PC-3 (cell line): ENCODE measurements around the gene ETFA. TPM values are rescaled to one million over a fixed set of nuclear protein-coding genes. Genes with fewer than 3 reads are reported as not detected.

Experiments used
- ATAC-seq: fragments of 200-7000 bp; cut with Tn5 transposase; 2 replicates; pipeline ENCODE4 v1.9.1; 2020; ENCODE audit warnings: mild to moderate bottlenecking, moderate library complexity
- BruUV-seq: library from RNA; stranded (reverse); fragments of 400-500 nt; replicated peaks from 2 replicates; lab custom pipeline; 2021; lab: Mats Ljungman, UMichigan
- CTCF ChIA-PET: fragments of 300-600 bp; sonication (Branson Sonifier 250); formaldehyde crosslinking; loops from one replicate; lab custom pipeline; 2022; ENCODE audit warnings: antibody characterized with exemption; lab: Charles Lee
- POLR2A ChIA-PET: fragments of 300-600 bp; sonication (Branson Sonifier 250); formaldehyde crosslinking; loops from one replicate; lab custom pipeline; 2022; ENCODE audit warnings: antibody characterized with exemption; ENCODE audit not compliant: unreplicated experiment; lab: Charles Lee
- DNase-seq: peaks from one replicate; pipeline ENCODE4 v3.0.0-alpha.2; 2015
- H2AFZ ChIP-seq: fragments of 300-600 bp; sonication (generic); 2 replicates; pipeline ENCODE4 v1.6.0; 2016; ENCODE audit warnings: antibody characterized with exemption, low read length
- H3F3A ChIP-seq: fragments of 300-600 bp; sonication (generic); one replicate; pipeline ENCODE4 v1.6.0; 2017; ENCODE audit warnings: antibody characterized with exemption, low read length, control low read depth, mild to moderate bottlenecking; ENCODE audit not compliant: unreplicated experiment
- H3K27ac ChIP-seq: fragments of 300-600 bp; sonication (generic); 2 replicates; pipeline ENCODE4 v1.5.1; 2016; ENCODE audit warnings: mild to moderate bottlenecking, low read length
- H3K27me3 ChIP-seq: fragments of 300-600 bp; sonication (generic); 2 replicates; pipeline ENCODE4 v1.6.1; 2016; ENCODE audit warnings: low read length, mixed read lengths
- H3K36me3 ChIP-seq: fragments of 300-600 bp; sonication (generic); 2 replicates; pipeline ENCODE4 v1.6.1; 2016; ENCODE audit warnings: low read depth, mixed run types, low read length, mixed read lengths
- H3K4me1 ChIP-seq: fragments of 300-600 bp; sonication (generic); 2 replicates; pipeline ENCODE4 v1.5.1; 2016; ENCODE audit warnings: low read length; ENCODE audit not compliant: insufficient read depth
- H3K4me2 ChIP-seq: fragments of 300-600 bp; sonication (generic); 2 replicates; pipeline ENCODE4 v1.6.0; 2016; ENCODE audit warnings: low read length
- H3K4me3 ChIP-seq: fragments of 300-600 bp; sonication (generic); 2 replicates; pipeline ENCODE4 v1.5.1; 2016; ENCODE audit warnings: mild to moderate bottlenecking, low read length, mixed read lengths
- H3K79me2 ChIP-seq: fragments of 300-600 bp; sonication (generic); 2 replicates; pipeline ENCODE4 v1.6.1; 2017; ENCODE audit warnings: low read length, mixed read lengths
- H3K9ac ChIP-seq: fragments of 300-600 bp; sonication (generic); 2 replicates; pipeline ENCODE4 v1.6.0; 2016; ENCODE audit warnings: mild to moderate bottlenecking, low read length
- H3K9me2 ChIP-seq: fragments of 300-600 bp; sonication (generic); replicated peaks from 2 replicates; pipeline ENCODE4 v1.6.1; 2016; ENCODE audit warnings: mixed run types, low read length, mixed read lengths
- H3K9me3 ChIP-seq: fragments of 300-600 bp; sonication (generic); 2 replicates; pipeline ENCODE4 v1.6.1; 2016; ENCODE audit warnings: low read length, mixed read lengths
- H4K20me1 ChIP-seq: fragments of 300-600 bp; sonication (generic); 2 replicates; pipeline ENCODE4 v1.6.1; 2016; ENCODE audit warnings: low read length, mixed read lengths
- EZH2 ChIP-seq: fragments of 300-600 bp; sonication (generic); IDR thresholded peaks from one replicate; pipeline ENCODE4 v1.6.1; 2017; ENCODE audit warnings: antibody characterized with exemption, mild to moderate bottlenecking, low read length; ENCODE audit not compliant: unreplicated experiment
- EZH2phosphoT487 ChIP-seq: fragments of 300-600 bp; sonication (generic); IDR thresholded peaks from 2 replicates; pipeline ENCODE4 v1.6.1; 2018; ENCODE audit warnings: mild to moderate bottlenecking, antibody characterized with exemption, low read length, borderline replicate concordance
- intact Hi-C: fragments of 100-400 bp; cut with micrococcal nuclease; formaldehyde crosslinking; loops from 2 replicates; pipeline ENCODE4 v1.9.0; 2023
- total RNA-seq: library from RNA; depleted of rRNA; stranded (reverse); fragments of >200 nt; gene quantifications from 2 replicates; pipeline ENCODE4 v1.2.3, GENCODE V29; 2014
- TF ChIP-seq, protein P1 (sequence below): fragments of 300-600 bp; sonication (generic); conservative IDR thresholded peaks from 2 replicates; pipeline ENCODE4 v1.5.1; 2017; ENCODE audit warnings: antibody characterized with exemption, low read depth, mild to moderate bottlenecking, low read length

The ETFA gene
- total RNA-seq, 1 experiment from 2014 or later, result 160 TPM

DNA sequence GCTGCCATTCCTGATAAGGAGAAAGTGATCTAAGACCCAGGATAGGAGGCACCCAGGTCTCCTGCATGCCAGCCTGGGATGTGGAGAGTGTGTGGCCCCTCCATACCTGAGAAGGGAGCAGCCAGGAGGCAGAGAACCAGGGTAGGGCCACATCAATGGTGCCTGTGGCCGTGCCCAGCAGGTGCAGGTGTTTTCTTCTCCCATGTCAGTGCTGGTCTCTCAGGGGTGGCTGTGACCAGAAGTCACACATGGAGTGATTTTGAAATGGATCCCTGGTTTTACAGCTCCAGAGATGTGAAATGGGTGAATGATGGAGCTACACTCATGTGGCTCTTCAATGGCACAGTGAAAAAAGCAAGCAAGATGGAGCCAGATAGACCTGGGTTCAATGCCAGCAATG lies 22.0 kb upstream of the ETFA start:
- Histone ChIP-seq H4K20me1 (no peaks in the 10 kb centered on the region), H3K9ac (no peak overlapping the region), H2AFZ (no peak overlapping the region), H3K27me3 (no peaks in the 10 kb centered on the region), H3K4me1 (peaks cover 21% of the 10 kb centered on the region), H3K27ac (no peak overlapping the region), H3F3A (no peaks in the 10 kb centered on the region), H3K79me2 (peaks cover 8% of the 10 kb centered on the region), H3K4me3 (no peak overlapping the region), H3K36me3 (no peaks in the 10 kb centered on the region), H3K9me3 (no peaks in the 10 kb centered on the region), H3K9me2 (no peaks in the 10 kb centered on the region), H3K4me2 (no peak overlapping the region)
- ATAC-seq, result no peak
- ChIA-PET POLR2A (no interaction called here), CTCF (interaction anchor here (0.7 kb wide), 1 partner anchor 27 kb away, joined by 3 read pairs; no protein-coding TSS in a partner anchor)
- intact Hi-C loops, result loop anchor here (10.0 kb wide), 1 partner anchor 531 kb away; no protein-coding TSS in a partner anchor
- TF ChIP-seq, protein P1, sequence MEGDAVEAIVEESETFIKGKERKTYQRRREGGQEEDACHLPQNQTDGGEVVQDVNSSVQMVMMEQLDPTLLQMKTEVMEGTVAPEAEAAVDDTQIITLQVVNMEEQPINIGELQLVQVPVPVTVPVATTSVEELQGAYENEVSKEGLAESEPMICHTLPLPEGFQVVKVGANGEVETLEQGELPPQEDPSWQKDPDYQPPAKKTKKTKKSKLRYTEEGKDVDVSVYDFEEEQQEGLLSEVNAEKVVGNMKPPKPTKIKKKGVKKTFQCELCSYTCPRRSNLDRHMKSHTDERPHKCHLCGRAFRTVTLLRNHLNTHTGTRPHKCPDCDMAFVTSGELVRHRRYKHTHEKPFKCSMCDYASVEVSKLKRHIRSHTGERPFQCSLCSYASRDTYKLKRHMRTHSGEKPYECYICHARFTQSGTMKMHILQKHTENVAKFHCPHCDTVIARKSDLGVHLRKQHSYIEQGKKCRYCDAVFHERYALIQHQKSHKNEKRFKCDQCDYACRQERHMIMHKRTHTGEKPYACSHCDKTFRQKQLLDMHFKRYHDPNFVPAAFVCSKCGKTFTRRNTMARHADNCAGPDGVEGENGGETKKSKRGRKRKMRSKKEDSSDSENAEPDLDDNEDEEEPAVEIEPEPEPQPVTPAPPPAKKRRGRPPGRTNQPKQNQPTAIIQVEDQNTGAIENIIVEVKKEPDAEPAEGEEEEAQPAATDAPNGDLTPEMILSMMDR, result no peak
- TF ChIP-seq EZH2 (no peak), EZH2phosphoT487 (no peak)
- DNase-seq, result no peak
- no TSS peak for BruUV-seq

DNA sequence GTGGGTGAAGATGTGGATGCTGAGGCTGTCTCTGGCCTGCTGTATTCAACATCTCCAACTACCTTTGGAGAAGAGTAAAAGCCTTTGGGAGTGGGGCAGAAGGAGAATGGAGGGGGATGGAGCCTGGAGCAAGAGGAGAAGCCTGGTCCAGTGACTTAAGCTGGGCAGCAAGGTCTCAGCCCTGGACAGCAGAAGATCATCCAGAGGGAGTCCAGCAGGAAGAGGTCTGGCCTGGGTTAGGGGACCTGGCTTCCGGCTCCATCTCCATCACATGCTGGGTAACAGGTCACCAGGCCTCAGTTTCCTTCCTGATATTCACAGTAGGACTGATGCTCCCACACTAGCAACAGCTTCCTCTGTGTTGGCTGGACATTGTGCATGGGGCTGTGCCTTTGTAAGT lies 21.5 kb upstream of the ETFA start:
- intact Hi-C loops, result loop anchor here (10.0 kb wide), 1 partner anchor 532 kb away; no protein-coding TSS in a partner anchor
- H3K9me3 ChIP-seq, result no peaks in the 10 kb centered on the region
- POLR2A ChIA-PET, result no interaction called here
- DNase-seq, result no peak
- BruUV-seq, result no TSS peak
- H3K27ac ChIP-seq, result no peak overlapping the region
- no peak for ATAC-seq
- H2AFZ ChIP-seq, result no peak overlapping the region
- no peaks in the 10 kb centered on the region for H3K36me3 ChIP-seq
- peaks cover 21% of the 10 kb centered on the region for H3K4me1 ChIP-seq
- H3F3A ChIP-seq, result no peaks in the 10 kb centered on the region
- TF ChIP-seq EZH2, result no peak
- TF ChIP-seq EZH2phosphoT487, result no peak
- TF ChIP-seq, protein P1, result no peak
- no peak overlapping the region for H3K9ac ChIP-seq
- no peak overlapping the region for H3K4me2 ChIP-seq
- H3K9me2 ChIP-seq, result no peaks in the 10 kb centered on the region
- H3K27me3 ChIP-seq, result no peaks in the 10 kb centered on the region
- peaks cover 5% of the 10 kb centered on the region for H3K79me2 ChIP-seq
- no peaks in the 10 kb centered on the region for H4K20me1 ChIP-seq
- CTCF ChIA-PET, result interaction anchor here (0.7 kb wide), 1 partner anchor 26 kb away, joined by 3 read pairs; no protein-coding TSS in a partner anchor
- H3K4me3 ChIP-seq, result no peak overlapping the region

- no peak for TF ChIP-seq EZH2
- TF ChIP-seq, protein P1, result peak; percentile 56
- Histone ChIP-seq H3K4me3 (no peak overlapping the region), H3K27me3 (no peaks in the 10 kb centered on the region), H3K4me2 (no peak overlapping the region), H3K27ac (no peak overlapping the region), H3K4me1 (peaks cover 18% of the 10 kb centered on the region), H3K9me2 (no peaks in the 10 kb centered on the region), H3K79me2 (no peaks in the 10 kb centered on the region), H3F3A (no peaks in the 10 kb centered on the region), H3K9me3 (no peaks in the 10 kb centered on the region), H3K9ac (no peak overlapping the region), H2AFZ (0 out of 2 replicates have a peak overlapping the region, but pooled peaks have one; percentile 42), H4K20me1 (no peaks in the 10 kb centered on the region), H3K36me3 (no peaks in the 10 kb centered on the region)
- DNase-seq (peak; percentile 79), ATAC-seq (peak; percentile 83)
- no TSS peak for BruUV-seq
- CTCF ChIA-PET, result interaction anchor here (0.6 to 1.0 kb wide), 2 partner anchors 17 to 435 kb away, joined by 3 to 4 read pairs; no protein-coding TSS in a partner anchor
- intact Hi-C loops, result loop anchor here (1.0 to 10.0 kb wide), 2 partner anchors 95 to 535 kb away; no protein-coding TSS in a partner anchor
- POLR2A ChIA-PET, result interaction anchor here (0.5 kb wide), 1 partner anchor 1199 kb away, joined by 14 read pairs; no protein-coding TSS in a partner anchor
Observed at GRCh38 chr15:76330080-76330680, 18.9 kb upstream of the ETFA start.
